HG02759 (cell line): ENCODE results near the gene SMARCA4.
A peak's percentile ranks its signal among the peaks of the same experiment; 100 is the strongest.

ENCODE experiments used
- ATAC-seq: cut with Tn5 transposase; IDR thresholded peaks from one replicate; pipeline ENCODE4 v1.9.1; 2021; ENCODE audit warnings: mild to moderate bottlenecking, moderate library complexity; ENCODE audit not compliant: unreplicated experiment

Gene SMARCA4

DNA sequence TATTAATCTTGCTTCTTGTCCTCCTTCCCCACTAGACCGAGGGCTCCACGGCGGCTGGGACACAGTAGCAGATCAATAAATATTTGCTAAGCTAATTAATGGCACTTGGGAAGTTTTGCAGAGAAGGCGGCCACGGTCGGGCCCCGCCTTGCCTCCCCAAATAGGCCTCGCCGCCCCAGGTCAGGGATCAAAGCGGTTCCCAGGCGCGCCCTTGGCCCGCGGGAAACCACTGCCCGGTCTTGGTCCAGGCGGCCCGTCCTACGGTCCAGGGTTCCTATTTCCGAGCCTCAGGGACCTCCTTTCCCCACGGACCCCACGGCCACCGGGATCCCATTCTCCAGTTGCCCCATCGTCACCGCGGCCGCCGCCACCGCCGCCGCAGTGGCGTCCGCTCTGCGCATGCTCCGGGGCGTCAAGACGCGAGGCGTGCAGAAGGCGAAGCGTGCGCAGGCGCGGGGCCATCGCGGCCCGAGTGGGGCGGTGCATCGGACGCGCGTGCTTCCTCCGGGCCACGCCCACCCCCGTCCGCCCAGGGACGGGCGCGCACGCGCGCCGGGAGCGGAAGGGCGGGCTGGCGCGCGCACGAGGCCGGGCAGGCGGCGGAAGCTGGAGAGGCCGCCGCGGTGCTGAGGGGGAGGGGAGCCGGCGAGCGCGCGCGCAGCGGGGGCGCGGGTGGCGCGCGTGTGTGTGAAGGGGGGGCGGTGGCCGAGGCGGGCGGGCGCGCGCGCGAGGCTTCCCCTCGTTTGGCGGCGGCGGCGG lies at the start of gene SMARCA4:
SMARCA4 (plus strand) TSS at position 717 of the 759 bp plus-strand sequence. CDS start 23,122 bp downstream, outside the sequence.
- ATAC-seq, result peak; percentile 83

DNA sequence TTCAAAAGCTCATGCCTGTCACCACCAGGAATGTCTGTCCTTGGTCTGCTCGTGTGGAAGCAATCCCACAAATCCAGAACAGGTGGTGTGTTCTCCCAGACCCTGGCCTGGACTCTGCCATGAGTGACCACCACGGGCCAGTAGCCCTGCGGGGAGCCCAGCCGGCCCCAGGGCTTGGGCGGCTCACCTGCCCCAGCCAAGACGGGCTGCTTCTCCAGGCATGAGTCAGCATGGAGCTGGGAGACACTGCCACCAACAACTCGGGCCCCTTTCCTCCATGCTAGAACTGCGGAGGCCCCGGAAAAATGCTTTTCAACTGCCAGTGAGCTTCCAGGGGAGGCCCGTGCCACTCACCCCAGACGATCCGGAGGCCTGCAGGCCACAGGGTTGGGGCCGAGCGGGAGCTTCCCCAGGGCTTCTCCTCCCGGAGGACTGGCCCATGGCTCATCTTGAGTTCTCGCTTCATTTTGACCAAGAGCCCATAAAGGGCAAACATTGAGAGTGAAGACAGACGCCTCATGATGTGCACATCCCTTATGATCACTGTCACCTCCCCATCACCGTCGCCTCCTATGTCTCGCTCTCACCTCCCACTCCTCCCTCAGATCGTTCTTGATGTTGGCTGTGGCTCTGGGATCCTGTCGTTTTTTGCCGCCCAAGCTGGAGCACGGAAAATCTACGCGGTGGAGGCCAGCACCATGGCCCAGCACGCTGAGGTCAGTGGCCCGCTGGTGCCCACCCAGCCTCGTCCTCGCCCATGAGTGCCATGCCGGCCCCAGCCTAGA lies 49.1 kb upstream of the SMARCA4 start:
- no peak for ATAC-seq

DNA sequence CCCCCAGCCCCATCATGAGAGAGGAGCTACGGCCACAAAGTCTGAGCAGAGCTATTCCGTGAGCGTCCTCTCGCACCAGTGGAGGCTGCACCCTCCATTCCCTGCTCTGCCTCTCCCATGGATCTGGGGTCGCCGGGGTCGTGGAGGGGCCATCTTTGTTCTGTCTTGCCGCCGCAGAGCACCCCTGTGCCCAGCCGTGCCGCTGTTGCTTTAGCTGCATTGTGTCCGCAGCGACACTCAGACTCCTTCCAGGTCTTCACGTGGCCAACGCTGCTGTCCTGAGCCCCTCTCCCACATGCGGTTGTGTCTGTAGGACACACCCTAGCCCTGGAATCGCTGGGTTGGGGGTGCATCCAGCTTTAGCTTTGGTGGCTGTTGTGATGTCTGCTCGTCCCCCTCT lies 48.2 kb upstream of the SMARCA4 start:
- ATAC-seq, result no peak

DNA sequence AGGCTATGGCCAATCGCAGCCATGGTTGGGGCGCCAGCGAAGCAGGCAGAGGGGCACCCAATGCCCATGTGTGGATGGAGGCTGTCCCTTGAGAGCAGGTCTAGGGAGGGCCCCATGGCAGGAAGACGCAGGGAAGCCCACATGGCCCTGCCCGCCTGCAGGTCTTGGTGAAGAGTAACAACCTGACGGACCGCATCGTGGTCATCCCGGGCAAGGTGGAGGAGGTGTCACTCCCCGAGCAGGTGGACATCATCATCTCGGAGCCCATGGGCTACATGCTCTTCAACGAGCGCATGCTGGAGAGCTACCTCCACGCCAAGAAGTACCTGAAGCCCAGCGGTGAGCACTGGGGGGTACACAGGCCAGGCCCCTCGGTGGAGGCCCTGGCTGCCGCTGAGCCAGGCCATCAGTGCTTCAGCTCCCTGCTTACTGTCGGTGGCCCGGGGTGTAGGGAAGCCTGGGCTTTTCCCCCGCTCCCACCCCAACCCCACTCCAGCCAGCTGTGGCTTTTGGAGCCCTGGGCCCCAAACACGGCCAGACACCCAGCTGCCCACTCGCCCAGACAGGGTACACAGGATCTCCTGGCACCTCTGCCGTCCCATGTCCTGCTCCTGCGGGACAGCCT lies 47.0 kb upstream of the SMARCA4 start:
- ATAC-seq, result no peak

DNA sequence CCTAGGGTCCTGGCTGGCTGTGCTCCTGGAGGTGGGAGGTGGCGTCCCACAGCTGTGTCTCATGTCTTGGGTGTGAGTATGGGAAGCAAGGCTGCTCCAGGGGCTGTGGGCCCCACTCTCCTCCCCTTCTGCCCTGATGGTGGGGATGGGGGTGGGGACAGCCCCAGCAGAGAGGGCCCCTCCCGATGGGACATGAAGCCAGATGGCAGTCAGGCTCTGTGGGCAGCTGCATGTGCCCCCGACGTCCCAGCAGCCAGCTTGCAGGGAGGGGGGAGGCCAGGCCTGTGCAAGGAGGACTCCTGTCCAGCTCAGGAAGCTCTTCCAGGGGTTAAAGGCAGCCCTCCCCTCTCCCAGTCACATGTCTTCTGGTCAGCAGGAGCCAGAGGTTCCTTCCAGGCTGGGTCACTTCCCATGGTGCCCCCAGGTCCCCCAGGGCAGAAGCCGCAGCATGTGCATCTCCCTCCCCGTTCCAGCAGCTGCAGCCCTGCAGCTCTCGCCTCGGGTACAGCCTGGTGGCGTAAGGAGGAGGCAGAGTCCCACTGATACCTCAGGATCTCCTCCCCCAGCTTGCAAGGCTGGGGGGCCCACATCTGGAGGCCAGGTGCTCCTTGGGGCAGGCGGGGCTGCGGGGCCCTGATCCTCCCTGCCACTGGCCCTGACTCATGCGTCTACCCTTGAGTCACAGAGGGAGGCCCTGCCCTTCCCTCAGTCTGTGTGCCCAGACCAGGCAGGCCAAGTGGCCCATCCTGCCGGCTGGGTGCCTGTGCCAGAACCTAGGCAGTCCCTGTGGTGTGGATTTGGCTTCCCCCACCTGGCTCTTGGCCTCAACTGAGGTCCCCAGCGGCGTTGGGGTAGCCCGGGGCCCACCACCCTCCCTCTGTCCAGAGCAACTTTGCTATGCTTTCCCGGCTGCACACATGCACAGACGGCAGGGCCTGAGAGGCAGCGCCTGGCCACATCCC lies 45.4 kb upstream of the SMARCA4 start:
- no peak for ATAC-seq

DNA sequence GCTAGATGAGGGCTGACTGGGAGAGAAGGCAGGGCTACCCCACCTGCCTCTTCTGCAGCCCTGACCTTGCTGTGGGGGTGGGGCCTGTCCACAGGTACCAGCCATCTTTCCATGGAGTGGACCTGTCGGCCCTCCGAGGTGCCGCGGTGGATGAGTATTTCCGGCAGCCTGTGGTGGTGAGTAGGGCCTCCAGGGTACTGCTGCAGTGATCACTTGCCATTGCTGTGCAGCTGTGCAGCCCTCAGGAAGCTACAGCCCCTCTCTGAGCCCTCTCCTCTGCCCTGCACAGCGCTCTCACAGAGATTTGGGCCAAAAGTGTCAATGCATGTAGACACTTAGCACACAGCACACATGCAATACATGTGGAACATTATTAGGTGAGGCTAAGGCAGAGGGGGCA lies 44.2 kb upstream of the SMARCA4 start:
- no peak for ATAC-seq

DNA sequence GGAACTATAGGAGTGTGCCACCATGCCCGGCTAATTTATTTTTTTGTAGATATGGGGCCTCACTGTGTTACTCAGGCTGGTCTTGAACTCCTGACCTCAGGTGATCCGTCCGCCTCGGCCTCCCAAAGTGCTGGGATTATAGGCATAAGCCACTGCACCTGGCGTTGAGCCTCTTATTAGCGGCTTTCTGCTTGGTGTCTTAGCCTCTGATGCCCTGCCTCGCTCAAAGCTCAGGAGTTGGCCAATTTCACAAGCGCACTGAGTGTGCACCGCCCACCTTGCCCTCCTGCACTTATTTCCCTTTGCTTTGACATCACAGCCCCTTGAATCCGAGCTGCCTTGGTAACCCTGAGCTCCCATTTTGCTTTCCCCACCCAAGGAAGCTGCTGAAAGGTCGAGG lies 42.5 kb upstream of the SMARCA4 start:
- no peak for ATAC-seq

DNA sequence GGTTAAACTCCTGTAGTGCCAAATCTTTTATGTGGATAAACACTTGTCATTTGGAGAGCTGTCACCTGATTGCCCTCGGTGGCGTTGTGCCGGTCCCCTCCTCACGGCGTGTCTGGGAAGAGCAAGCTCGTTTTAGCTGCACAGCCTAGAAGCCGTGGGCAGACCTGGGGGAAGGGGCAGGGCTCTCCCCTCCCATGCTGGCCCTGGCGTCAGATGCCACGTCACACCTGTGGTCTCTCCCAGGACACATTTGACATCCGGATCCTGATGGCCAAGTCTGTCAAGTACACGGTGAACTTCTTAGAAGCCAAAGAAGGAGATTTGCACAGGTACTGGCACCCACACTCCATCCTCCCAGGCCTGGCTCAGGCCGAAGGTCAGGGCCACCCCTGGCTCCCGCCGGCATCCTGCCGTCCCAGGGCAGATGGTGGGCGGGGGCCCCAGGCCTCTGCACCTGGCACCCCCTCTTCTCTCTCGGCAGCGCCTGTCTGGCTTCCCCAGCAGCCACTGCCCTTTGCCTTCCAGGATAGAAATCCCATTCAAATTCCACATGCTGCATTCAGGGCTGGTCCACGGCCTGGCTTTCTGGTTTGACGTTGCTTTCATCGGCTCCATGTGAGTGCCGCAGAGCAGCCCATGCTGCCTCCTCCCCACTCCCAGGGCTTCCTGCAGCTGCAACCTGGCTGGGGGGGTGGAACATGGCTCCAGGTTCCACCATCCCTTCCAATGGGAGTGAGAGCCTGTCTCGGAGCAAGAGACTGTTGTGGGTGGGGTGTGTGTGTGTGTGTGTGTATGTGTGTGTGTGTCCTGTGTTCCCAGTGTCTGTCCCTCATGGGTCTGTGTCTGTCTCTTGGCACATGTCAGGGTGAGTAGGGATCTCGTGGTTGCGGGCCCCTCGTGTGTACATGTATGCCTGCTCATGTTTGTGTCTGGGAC lies 41.2 kb upstream of the SMARCA4 start:
- ATAC-seq, result no peak

DNA sequence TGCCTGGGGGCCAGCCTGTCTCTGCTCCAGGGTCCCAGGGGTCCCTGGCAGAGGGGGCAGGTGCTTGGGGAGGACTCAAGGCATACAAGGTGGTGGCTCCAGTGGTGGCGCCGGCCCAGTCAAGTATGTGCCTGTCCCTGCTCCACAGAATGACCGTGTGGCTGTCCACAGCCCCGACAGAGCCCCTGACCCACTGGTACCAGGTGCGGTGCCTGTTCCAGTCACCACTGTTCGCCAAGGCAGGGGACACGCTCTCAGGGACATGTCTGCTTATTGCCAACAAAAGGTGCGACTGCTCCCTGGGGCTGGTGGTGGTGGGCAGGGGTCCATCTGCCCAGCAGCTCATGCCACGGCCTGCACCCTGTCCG lies 40.6 kb upstream of the SMARCA4 start:
- ATAC-seq, result no peak

DNA sequence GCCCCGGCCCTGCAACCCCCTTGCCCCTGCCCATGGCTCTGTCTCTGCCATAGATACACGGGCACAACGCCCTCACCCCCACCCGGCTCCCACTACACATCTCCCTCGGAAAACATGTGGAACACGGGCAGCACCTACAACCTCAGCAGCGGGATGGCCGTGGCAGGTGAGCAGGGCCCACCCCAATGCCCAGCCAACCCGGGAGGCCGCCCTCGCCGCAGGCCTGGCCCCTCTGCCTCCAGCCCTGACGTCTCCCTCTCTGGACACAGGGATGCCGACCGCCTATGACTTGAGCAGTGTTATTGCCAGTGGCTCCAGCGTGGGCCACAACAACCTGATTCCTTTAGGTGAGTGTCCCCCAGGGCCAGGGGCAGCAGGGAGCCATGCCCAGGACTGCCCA lies 40.0 kb upstream of the SMARCA4 start:
- no peak for ATAC-seq

DNA sequence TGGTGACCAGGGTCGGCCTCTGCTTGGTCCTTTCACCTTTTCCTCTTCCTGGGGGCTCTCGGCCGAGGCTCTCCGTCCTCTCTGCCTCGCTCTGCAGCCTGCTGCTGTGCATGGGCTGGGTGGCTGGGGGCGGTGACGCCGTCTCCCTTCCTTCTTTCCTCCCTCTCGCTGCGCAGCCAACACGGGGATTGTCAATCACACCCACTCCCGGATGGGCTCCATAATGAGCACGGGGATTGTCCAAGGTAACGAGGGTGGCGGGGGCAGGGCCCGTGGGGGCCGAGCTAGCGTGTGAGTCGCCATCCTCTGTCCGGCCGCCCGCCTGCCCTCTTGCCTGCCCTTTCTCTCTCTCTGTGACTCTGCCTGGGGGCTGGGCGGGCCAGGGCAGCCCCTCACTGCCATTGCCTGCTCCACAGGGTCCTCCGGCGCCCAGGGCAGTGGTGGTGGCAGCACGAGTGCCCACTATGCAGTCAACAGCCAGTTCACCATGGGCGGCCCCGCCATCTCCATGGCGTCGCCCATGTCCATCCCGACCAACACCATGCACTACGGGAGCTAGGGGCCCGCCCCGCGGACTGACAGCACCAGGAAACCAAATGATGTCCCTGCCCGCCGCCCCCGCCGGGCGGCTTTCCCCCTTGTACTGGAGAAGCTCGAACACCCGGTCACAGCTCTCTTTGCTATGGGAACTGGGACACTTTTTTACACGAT lies 39.5 kb upstream of the SMARCA4 start:
- ATAC-seq, result no peak

DNA sequence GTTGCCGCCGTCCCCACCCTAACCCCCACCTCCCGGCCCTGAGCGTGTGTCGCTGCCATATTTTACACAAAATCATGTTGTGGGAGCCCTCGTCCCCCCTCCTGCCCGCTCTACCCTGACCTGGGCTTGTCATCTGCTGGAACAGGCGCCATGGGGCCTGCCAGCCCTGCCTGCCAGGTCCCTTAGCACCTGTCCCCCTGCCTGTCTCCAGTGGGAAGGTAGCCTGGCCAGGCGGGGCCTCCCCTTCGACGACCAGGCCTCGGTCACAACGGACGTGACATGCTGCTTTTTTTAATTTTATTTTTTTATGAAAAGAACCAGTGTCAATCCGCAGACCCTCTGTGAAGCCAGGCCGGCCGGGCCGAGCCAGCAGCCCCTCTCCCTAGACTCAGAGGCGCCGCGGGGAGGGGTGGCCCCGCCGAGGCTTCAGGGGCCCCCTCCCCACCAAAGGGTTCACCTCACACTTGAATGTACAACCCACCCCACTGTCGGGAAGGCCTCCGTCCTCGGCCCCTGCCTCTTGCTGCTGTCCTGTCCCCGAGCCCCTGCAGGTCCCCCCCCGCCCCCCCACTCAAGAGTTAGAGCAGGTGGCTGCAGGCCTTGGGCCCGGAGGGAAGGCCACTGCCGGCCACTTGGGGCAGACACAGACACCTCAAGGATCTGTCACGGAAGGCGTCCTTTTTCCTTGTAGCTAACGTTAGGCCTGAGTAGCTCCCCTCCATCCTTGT lies 38.8 kb upstream of the SMARCA4 start:
- ATAC-seq, result no peak

DNA sequence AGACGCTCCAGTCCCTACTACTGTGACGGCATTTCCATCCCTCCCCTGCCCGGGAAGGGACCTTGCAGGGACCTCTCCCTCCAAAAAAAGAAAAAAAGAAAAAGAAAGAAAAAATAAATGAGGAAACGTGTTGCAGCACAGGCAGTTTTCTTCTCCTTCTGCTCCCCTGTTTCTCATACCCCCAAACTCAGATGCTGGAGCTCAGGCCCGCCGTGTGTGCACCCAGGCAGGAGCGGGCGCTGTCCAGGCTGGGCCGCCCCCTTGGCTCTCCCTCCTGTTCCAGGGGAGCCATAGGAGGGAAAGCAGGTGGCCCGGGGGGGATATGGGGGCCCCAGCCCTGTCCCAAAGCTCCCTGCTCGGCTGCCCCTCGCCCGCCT lies 38.2 kb upstream of the SMARCA4 start:
- no peak for ATAC-seq

DNA sequence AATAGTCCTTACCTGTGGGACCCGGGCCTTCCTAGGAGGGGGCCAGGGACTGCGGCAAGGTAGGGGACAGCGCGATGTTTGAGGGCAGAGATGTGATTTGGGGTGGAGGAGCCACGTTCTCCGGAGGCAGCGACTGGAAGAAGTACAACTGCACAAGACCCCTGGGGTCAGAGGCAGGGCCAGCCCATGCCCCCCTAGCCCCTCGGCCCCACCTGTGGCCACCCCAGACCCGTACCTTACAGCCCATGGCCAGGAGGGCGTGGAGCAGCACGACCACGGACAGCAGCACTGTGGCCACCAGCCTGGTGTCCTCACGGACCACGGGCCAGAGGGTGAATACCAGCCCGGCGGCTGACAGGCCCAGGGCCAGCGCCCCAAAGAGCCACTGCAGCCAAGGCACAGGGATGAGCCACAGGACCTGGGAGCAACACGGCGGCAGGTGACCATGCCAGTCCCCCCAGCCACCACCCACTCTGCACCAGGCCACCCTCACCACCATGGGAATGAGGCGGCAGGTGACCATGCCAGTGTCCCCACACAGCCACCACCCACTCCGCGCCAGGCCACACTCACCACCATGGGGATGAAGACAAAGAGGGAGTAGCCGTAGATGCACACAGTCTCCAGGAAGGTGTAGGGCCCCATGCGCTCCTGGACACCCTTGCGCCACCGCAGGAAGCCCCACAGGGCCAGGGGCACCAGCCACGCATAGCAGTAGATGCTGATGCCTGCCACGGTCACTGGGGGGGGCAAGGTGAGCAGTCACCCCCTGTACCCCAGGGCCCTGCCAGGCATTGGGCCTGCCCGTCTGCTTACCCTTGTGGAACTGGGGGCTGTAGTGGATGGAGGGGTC lies 37.3 kb upstream of the SMARCA4 start:
- no peak for ATAC-seq

DNA sequence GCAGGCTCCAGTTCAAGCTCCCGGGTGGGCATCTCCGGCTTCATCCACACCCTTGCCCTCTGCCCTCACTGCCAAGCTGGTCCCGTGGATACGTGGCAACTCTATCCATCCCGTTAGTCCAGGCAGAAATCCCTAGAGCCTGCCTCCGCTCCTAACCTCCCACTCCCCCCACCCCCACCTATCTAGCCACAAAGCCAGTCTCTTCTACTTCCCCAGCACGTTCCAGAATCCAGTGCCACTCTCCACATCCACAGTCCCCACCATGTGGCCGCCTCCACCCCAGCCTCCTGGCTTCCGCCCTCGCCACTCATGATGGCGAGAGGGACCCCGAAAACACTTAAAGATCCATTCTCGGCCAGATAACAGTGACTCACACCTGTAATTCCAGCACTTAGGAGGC lies 36.2 kb upstream of the SMARCA4 start:
- ATAC-seq, result no peak

DNA sequence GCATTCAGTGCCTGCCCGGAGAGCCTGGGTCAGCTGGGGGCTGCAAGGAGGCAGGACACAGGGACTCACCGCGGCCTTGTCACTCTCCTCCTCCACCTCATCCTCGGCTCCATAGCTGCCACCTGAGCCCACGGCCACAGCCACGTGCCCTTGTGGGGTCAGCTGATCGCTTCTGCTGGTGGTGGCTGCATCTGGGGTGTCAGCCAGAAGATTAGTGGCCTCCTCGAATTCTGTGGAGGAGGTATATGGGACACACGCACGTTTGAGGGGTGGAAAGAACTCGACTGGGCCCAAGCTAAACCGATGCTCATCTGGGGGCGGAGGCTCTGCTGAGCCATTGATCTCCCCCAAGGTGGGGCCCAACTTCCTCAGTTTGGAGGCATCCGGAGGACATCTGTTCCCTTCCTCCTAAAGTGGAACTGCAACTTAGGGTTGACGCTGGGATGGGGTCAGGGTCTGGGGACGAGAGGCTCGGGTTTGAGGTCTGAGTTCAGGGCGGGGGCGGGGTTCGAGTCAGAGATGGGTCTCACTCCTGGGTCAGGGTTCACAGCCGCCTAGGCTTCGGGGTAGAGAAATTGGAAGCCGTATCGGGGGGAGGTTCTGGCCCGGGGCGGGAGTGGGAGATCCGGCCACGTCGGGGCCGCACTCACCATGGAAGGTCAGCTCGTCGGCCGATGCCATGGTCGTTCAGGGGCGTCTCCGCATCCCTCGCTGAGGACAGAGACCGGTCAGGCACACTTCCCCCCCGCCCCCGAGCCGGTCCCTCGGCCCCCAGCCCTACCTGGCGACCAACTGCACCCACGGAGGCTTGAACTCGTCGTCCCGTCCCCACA lies 32.9 kb upstream of the SMARCA4 start:
- ATAC-seq, result peak; percentile 15
